HEK293 (cell line): ENCODE measurements around the gene NIPAL1.

Experiments
- ATF2 ChIP-seq: fragments of 450-650 bp; formaldehyde crosslinking; IDR thresholded peaks from 2 replicates; pipeline ENCODE4 v1.5.1; 2016; ENCODE audit warnings: missing biosample characterization, missing genetic modification characterization, low read depth
- CTCF ChIP-seq: fragments of 450-650 bp; formaldehyde crosslinking; IDR thresholded peaks from 2 replicates; pipeline ENCODE4 v1.5.1; 2016; ENCODE audit warnings: missing biosample characterization, missing genetic modification characterization
- EGR2 ChIP-seq: fragments of 450-650 bp; formaldehyde crosslinking; IDR thresholded peaks from 2 replicates; pipeline ENCODE4 v1.5.1; 2016; ENCODE audit warnings: low read depth, missing biosample characterization, missing genetic modification characterization
- ELK4 ChIP-seq: IDR thresholded peaks from 2 replicates; pipeline ENCODE4 v1.6.1; 2011; ENCODE audit warnings: mild to moderate bottlenecking, low read depth, low read length, borderline replicate concordance
- GLIS2 ChIP-seq: fragments of 450-650 bp; formaldehyde crosslinking; IDR thresholded peaks from 2 replicates; pipeline ENCODE4 v1.5.1; 2016; ENCODE audit warnings: missing biosample characterization, missing genetic modification characterization
- HIC1 ChIP-seq: fragments of 450-650 bp; formaldehyde crosslinking; IDR thresholded peaks from 2 replicates; pipeline ENCODE4 v1.5.1; 2016; ENCODE audit warnings: missing biosample characterization, missing genetic modification characterization
- HOXA7 ChIP-seq: sonication (generic); formaldehyde crosslinking; IDR thresholded peaks from 2 replicates; pipeline ENCODE4 v1.8.1; 2022; ENCODE audit warnings: missing genetic modification reagents, borderline replicate concordance
- KLF10 ChIP-seq: fragments of 450-650 bp; IDR thresholded peaks from 2 replicates; pipeline ENCODE4 v1.5.1; 2018; ENCODE audit warnings: missing biosample characterization, mild to moderate bottlenecking, missing genetic modification characterization
- RBAK ChIP-seq: fragments of 450-650 bp; formaldehyde crosslinking; IDR thresholded peaks from 2 replicates; pipeline ENCODE4 v1.5.1; 2016; ENCODE audit warnings: missing biosample characterization, missing genetic modification characterization
- ZNF404 ChIP-seq: fragments of 450-650 bp; formaldehyde crosslinking; IDR thresholded peaks from 2 replicates; pipeline ENCODE4 v1.5.1; 2017; ENCODE audit warnings: missing biosample characterization, missing genetic modification characterization
- ZNF658 ChIP-seq: fragments of 450-650 bp; formaldehyde crosslinking; IDR thresholded peaks from 2 replicates; pipeline ENCODE4; 2016; ENCODE audit warnings: missing biosample characterization, missing genetic modification characterization
- ZNF704 ChIP-seq: fragments of 450-650 bp; formaldehyde crosslinking; IDR thresholded peaks from 2 replicates; pipeline ENCODE4 v1.5.1; 2016; ENCODE audit warnings: missing biosample characterization, missing genetic modification characterization
- ZNF776 ChIP-seq: fragments of 450-650 bp; formaldehyde crosslinking; IDR thresholded peaks from 2 replicates; pipeline ENCODE4 v1.5.0; 2017; ENCODE audit warnings: missing biosample characterization, missing genetic modification characterization, borderline replicate concordance
- ZNF792 ChIP-seq: fragments of 450-650 bp; formaldehyde crosslinking; IDR thresholded peaks from 2 replicates; pipeline ENCODE4 v1.5.1; 2016; ENCODE audit warnings: missing biosample characterization, missing genetic modification characterization

- TF ChIP-seq ZNF792 (no peak), HOXA7 (CRISPR knock-in tag) (no peak), ZNF404 (tag by site-specific recombination) (no peak), HIC1 (tag by site-specific recombination) (no peak), CTCF (tag by site-specific recombination) (no peak), GLIS2 (tag by site-specific recombination) (no peak), RBAK (no peak), EGR2 (no peak), ZNF704 (tag by site-specific recombination) (no peak), ZNF658 (tag by site-specific recombination) (no peak), ELK4 (no peak), ATF2 (tag by site-specific recombination) (no peak), ZNF776 (tag by site-specific recombination) (no peak), KLF10 (tag by site-specific recombination) (no peak)
These were observed 57.1 kb downstream of the NIPAL1 start for GRCh38 chr4:48073567-48074103.
